GDM1 (cell line): ENCODE data around the gene MYG1.
"Not testable (repeated sequence)": the region's sequence is repeated elsewhere in the genome, so short reads cannot be mapped to it uniquely, and the experiment has no call there.

Experiments used
- DNase-seq: peaks from one replicate; lab custom pipeline; 2025; lab: John Stamatoyannopoulos, UW

Gene MYG1

DNA sequence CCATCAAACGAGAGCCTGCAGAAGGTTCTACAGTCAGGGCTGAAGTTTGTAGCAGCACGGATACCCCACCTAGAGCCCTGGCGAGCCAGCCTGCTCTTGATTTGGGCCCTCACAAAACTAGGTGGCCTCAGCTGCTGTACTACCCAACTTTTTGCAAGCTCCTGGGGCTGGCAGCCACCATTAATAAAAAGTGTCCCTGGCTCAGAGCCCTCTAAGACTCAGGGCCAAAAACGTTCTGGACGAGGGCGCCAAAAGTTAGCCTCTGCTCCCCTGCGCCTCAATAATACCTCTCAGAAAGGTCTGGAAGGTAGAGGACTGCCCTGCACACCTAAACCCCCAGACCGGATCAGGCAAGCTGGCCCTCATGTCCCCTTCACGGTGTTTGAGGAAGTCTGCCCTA, 13.0 kb upstream of the MYG1 start:
- DNase-seq: no peak

DNA sequence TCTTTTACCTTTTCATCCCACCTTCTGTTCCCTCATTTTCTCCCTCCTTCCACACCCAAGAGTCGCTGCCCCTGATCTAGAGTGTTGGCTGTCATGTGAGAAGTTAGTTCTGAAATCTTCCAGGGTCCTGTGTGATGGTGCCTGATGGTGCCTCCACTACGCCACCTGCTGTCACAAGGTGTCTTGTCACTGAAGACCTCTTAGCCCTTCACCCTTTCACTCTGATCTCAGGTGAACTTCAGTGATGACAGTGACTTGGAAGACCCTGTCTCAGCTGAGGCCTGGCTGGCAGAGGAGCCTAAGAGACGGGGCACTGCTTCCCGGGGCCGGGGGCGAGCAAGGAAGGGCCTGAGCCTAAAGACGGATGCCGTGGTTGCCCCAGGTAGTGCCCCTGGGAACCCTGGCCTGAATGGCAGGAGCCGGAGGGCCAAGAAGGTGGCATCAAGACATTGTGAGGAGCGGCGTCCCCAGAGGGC, 11.7 kb upstream of the MYG1 start:
- DNase-seq: peak; percentile 22

DNA sequence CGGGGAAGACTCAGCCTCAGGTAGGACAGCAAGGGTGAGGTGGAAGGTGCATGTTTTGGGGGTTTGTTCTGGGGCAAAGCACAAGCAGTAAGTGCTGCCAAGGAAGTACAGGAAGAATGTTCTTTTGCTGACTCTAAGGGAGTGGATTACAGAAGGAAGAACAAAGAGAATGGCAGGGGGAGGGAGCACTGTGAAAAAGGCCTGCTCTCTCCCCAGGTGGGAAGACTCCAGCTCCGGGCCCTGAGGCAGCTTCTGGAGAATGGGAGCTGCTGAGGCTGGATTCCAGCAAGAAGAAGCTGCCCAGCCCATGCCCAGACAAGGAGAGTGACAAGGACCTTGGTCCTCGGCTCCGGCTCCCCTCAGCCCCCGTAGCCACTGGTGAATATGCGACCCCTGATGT, 11.2 kb upstream of the MYG1 start:
- DNase-seq: no peak

DNA sequence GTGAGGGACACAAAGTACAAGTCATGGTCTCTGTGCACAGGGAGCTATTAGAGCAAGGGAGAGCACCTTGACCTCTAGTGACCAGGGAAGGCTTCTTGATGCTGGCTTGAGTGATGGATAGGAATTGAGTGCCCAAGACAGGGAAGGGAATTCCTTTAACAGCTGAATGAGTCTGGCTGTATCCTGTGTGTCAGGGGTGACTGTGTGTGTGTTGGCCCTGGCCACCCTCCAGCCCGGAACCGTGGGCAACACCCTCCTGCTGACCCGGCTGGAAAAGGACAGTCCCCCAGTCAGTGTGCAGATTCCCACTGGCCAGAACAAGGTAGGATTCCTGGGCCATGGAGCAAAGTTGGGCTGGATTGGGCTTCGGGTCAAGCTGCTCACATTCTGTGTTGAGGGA, 9.6 kb upstream of the MYG1 start:
- DNase-seq: no peak

DNA sequence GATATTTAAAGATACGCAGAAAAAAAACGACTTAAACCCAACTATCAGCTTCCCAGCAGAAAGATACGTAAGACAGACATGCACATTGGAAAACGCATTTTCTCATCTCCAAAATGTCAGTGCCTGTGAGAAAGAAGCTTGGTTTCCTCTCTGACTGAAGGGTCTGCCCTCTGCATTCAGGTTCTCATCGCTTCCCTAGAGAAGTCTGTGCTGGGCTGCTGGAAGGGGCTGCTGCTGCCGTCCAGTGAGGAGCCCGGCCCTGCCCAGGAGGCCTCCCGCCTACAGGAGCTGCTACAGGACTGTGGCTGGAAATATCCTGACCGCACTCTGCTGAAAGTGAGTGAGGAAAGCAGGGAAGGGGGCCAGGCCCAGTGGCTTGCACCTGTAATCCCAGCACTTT, 8.8 kb upstream of the MYG1 start:
- no peak for DNase-seq

DNA sequence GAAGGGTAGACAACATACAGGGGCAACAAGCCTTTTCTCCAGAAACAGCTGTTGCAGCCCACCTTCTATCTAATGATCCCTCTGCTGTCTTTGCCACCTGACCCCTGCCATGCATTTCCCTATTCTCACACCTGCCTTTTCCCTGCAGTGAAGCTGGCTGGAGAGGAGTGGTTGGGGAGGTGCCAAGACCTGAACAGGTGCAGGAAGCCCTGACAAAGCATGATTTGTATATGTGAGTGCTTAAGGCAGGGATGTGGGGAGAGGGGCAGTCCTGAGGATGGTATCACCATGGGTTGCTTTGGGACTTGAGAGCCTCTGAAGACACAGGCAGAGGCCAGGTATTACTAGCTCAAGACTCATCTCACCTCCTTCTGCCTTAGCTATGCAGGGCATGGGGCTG, 7.1 kb upstream of the MYG1 start:
- DNase-seq: no peak

DNA sequence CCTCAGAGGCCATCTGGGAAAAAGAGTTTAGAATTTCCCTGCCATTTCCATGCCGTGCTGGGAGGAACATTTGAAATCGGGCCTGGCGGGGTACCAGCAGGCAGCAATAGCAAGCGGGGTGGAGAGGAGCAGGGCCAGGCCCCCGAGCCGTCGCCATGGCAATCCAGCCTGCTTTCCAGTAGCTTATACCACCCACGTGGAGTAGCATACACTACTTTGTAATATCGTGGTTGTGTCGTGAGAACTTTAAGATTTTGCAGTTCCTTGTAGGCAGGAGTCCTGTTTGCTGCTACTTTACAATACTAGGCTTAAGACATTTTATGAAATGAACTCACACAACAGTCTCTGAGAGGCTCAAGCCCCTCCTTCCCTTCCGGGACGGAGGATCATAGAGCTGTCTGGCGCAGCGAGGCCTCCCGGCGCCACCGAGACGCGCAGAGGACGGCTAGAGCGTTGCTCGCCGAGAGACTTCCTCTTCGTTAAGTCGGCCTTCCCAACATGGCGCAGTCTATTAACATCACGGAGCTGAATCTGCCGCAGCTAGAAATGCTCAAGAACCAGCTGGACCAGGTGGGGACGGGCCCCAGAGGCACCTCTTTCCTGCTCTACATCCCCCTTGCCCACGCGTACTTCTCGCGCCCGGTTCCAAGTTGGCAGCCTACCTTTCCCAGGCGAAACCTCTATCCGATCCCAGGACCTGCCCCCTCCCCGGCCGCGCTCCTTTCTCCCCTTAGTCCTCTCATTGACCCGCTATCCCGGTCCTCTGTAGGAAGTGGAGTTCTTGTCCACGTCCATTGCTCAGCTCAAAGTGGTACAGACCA, 4.2 kb upstream of the MYG1 start, which contains the start of gene PFDN5:
TSS of gene PFDN5 (plus strand) at position 473 of the 821 bp plus-strand sequence. CDS start at position 499, 26 bp downstream.
- peak; percentile 85 for DNase-seq

DNA sequence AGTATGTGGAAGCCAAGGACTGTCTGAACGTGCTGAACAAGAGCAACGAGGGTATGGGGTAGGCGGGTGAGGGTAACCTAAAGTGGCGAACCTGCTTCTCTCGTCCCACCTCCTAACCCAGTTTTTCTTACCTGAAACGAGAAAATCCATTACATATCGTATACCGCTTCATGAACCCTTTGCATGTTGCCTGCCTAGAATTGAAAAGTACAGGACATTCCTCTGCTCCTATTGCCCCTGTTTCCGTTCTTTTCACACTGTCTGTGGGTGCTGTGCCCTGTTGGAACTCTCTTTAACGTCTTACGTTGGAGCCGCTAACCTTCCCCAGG, 3.6 kb upstream of the MYG1 start:
- no peak for DNase-seq

DNA sequence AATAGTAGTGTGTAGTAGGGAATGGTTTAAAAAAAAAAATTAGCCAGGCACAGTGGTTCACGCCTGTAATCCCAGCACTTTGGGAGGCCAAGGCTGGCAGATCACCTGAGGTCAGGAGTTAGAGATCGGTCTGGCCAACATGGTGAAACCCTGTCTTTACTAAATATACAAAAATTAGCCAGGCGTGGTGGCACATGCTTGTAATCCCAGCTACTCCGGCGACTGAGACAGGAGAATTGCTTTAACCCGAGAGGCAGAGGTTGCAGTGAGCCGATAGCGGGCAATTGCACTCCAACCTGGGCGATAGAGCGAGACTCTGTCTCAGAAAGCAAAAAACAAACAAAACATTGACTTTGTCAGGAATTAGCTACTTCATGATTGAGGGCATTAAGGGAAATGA, 2.4 kb upstream of the MYG1 start:
- not testable (repeated sequence) for DNase-seq

DNA sequence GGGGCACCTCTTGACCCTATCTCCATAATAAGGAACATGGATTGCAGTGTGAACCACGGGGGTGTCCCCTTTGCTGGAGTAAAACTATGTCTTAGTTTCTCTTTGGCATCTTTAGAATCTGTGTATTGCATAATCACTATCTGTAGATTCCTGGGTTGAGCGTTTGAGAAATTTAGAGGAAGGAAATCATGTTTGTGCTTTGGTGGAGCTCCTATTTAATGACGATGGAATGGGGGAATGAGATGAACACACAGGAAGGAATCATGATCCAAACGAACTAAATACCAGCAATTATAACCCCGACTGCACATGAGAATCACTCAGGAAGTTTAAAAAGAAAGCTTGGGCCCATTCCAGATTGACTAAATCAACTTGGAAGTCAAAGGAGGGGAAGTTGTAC, 1.3 kb upstream of the MYG1 start:
- no peak for DNase-seq

DNA sequence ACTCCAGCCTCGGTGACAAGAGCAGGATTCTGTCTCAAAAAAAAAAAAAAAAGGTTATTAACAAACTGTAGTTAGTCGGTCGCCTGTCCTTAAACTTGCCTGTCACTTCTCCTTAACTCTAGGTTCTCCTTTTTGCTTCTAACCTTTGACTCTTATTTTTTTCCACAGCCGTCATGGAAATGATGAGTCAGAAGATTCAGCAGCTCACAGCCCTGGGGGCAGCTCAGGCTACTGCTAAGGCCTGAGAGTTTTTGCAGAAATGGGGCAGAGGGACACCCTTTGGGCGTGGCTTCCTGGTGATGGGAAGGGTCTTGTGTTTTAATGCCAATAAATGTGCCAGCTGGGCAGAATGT, 418 bp upstream of the MYG1 start:
- DNase-seq: no peak

DNA sequence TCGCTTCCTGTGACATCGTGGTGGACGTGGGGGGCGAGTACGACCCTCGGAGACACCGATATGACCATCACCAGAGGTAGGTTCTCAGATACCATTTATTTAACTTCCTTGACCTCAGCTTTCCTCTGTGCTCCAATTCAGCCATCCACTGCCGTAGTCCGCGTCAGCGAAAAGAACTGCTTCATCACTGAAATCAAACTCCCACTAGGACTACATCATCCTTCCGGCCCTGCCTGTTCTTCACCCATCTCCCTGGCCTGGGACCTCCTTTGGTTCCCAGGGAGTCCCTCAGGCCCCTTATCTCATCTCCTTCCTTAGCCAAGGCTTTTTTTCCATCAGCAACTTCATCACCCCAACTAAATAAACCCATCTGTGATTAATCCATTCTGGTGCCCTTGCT, 692 bp downstream of the MYG1 start:
- DNase-seq: no peak

DNA sequence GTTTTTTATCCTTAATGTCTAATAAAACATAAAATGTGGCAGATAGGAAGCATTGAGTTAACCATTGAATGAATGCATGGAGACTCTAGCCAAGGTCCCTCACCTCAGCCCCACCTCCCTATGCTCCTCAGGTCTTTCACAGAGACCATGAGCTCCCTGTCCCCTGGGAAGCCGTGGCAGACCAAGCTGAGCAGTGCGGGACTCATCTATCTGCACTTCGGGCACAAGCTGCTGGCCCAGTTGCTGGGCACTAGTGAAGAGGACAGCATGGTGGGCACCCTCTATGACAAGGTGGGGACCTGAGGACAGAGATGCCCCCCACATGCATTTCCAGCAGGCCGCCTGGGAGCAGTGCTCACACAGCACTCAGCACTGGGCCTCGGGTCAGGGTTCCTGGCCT, 3.4 kb downstream of the MYG1 start:
- no peak for DNase-seq

DNA sequence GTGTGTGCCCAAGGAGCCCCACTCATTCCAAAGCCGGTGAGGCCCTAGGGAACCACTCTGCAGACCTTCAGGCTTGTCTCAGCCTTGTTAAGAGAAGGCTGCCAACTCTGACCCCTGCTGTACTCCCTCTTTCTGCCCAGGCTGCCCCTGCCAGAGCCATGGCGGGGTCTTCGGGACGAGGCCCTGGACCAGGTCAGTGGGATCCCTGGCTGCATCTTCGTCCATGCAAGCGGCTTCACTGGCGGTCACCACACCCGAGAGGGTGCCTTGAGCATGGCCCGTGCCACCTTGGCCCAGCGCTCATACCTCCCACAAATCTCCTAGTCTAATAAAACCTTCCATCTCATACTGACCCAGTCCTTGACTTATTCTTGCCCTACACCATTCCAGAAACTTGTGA, 7.3 kb downstream of the MYG1 start:
- DNase-seq: no peak

DNA sequence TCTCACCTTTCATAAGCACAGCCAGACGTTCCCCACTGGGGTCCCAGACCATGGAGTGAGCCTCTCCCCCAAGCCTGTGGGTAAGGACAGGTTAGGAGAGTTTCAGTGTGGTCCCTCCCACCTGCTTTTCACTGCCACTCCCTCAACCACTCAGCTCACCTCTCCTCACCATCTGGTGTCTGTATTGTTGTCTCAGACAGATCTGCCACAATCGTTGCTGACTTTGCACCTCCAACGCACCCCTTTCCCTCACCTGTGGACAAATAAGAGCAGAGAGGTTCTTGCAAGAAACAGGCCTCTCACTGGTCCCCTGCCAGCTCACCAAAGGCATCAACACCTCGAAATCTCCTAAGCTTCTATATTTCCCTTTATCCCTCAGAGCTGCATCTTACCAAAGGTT, 8.8 kb downstream of the MYG1 start:
- DNase-seq: no peak

DNA sequence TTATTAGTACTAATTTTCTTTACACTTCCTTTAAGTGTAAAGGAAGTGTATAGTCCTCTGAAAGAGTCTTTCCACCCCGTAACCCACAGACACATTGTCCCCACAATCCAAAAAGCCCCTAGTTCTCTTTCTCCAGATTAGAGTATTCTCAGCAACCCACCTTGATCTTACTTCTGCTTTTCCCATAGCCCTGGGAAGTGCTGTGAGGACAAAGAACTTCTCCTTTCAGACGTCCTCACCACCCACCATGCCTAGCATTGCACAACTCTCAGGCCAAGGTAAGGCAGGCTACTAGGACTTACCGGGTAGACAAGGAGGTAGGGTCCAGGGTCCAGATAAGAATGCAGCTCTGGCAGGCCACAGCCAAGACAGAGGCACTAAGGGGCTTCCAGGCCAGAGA, 14.5 kb downstream of the MYG1 start:
- DNase-seq: peak; percentile 31

DNA sequence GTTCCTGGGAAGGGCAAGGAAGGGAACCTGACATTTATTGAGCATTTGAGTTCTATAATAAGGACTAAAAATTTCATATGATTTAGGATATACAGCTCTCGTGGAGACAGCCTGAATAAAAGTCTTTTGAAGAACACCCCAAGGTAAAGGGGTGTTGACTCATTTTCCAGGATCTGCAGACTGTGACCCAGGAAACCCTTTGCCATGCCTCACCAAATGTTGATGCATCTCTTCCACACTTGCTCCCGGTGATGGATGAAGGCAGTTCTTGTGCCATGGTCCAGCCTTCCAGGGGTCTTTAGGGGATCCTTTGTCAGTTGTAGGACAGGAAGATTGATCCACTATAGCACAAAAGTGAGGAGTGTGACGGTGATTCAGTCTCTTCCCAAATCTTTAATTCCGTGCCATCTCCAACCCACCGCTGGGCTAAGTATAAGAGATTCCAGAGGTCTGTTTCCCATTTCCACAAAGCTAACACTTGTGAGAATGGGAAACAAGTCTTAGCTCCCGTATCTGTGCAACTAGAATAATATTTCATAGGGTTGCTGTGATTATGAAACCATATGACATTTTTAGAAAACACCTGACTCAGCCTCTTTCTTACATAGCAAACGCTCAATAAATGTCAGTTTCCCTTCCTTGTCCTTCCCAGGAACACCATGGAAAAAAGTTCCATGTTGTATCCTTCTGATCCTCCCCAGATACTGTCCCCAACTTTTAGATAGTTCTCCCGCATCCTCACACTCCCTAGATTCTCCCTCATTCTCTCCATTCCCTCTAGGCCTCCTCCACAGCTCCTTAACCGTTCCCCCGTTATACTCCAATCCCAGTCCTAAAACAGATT, 21.1 kb downstream of the MYG1 start:
- no peak for DNase-seq

DNA sequence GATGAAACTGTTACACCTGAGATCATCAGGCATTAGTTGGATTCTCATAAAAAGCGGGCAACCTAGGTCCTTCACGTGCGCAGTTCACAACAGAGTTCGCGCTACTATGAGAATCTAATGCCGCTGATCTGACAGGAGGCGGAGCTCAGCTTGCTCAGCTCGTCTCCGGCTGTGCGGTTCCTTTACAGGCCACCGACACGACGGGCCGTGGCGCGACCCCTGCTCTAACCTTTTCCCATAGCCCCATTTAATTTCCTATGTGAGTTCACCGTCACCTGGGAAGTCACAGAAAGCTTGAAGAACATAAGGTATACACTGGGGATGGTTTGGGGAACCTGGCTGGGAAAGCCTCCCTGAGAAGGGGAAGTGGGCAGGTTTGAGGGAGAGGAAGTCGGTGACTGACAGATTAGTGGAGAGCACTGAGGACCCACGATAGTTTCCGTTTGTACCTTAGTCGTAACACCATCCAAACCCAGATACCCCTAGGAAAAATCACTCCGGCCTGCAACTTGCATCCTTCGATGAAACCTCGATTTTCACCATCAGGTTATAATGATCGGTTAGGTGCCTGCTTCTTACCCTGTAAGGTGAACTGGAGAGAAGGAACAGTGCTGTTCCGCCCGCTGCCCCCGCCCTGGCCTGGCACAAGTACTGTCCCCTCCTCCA, 24.8 kb downstream of the MYG1 start:
- DNase-seq: peak; percentile 46

DNA sequence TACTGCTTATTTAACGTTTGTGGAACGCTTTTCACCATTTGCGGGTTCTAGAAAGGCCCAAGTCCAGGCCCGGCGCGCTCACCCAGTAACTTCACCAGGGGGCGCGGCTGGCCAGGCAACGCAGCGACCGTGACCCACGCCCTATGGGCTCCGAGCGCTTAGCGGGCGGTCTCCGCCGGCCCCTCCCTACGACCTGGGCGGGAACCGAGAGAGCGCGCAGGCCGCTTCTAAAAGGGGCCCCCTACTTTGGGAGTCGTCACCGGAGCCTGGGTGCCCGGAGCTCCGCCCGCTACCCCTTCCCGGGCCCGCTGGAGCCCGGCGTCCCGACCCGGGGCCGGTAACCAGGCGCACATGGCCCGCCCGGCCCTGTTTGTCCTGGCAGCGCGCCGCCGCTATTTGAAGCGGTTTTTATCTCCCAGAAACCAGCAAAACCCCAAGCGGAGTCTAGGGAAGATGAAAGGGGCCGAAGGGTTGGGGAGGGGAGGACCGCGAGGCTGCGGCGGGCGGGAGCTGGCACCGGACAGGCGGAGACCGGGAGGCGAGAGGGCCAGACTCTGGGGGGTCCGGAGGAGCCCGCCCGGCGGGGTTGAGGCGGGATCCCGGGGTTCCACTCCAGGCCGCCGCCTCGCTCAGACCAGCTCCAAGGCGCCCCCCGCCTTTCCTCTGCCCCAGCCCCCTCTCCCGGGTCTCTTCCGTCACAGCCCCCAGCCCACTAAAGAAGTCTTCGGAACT, 25.4 kb downstream of the MYG1 start:
- peak; percentile 74 for DNase-seq

DNA sequence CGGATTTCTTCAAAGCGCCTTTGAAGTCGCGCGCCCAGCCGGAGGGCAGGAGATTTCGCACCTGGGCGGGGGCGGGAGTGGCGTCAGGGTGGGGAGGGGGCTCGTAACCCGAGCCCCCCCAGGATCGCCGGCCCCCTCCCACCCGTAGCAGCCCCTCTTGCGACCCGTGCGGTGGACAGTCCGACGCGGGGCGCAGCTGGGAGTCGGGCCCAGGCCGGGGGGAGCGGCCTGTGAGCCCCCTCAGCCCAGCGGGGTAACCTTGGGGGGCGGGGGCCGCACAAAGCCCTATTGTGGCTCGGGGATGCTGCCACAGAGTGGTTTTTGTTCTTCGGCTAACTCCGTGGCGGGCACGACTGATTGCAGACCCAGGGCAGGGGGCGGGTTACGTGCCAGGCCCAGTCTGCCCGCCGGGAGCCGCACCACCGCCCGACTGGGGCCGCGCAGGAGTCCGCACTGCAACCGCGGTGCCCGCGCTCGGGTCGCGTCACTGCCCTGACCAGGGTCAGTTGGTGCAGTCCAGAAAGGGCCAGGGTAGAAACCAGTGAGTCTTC, 26.1 kb downstream of the MYG1 start:
- no peak for DNase-seq

DNA sequence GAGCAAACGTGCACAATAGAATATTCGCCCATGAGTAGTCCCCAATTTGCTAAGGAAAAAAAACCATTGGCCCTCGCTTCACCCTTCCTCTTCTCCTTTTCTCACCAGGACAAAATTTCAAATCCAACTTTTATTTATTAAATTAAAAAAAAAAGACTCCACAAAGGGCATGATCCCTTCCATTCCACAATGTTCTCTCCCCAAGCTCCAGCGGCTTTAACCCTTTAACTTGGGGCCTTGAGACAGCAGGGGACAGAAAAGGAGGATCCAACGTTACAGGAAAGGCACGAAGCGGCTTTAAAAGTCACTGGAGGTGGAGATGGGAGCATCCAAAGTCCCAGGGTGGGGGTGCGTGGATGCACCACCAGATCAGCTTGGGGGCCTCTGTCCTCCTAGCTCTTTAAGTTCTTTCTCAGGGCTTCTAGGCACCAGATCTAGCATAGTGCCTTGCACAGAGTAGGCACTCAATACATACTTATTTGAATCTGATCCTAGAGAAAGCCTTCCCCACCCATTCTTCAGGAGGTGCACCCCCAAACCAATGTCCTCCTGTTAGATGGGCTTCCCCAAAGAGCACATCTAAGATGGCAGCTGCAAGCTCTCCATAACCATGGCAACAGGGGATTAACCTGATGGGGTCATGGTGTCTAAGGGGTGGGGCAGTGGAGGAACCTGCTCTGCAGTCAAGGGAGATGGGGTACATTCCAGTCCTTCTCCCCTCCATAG, 27.1 kb downstream of the MYG1 start:
- no peak for DNase-seq
